Measurements from ENCODE around the gene ESYT3. TPM values are rescaled to one million over a fixed set of nuclear protein-coding genes. Genes with fewer than 3 reads are reported as not detected.
A peak's percentile ranks its signal among the peaks of the same experiment; 100 is the strongest.

ESYT3 gene
- polyA plus RNA-seq, 2 donors, result 0.56 to 0.63 TPM

DNA sequence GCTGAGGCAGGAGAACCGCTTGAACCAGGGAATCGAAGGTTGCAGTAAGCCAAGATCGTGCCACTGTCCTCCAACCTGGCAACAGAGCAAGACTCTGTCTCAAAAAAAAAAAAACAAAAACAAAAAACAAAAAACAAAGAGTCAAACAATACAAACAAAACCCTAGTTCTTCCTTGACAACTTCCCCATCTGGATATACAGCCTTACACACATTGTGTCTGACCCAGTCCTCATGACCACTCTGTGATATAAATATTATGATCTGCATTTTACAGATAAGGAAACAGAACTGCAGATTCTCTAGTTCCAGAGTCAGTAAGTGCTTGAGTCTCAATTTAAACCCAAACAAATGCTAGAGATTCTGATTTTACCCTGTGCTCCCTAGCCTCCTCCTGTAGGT, 4.8 kb upstream of the ESYT3 start:
- Histone ChIP-seq H3K27me3 (ENCODE audit: control insufficient read depth in 1 of 2, insufficient read depth in 2 of 2, low read length in 2 of 2) (peaks cover 3 to 5% of the 10 kb centered on the region in 2 donors), H3K27ac (ENCODE audit: low read depth in 2 of 2, low read length in 1 of 2) (no peak overlapping the region), H3K4me3 (ENCODE audit: low read depth in 1 of 2, low read length in 2 of 2) (no peak overlapping the region), H3K4me1 (ENCODE audit: control insufficient read depth in 2 of 2, insufficient read depth in 2 of 2, low read length in 1 of 2) (peaks cover 0 to 5% of the 10 kb centered on the region in 2 donors), H3K9me3 (ENCODE audit: control insufficient read depth in 2 of 2, insufficient read depth in 1 of 2, low read depth in 1 of 2, low read length in 1 of 2) (peaks cover 0 to 6% of the 10 kb centered on the region in 2 donors), H3K36me3 (ENCODE audit: control insufficient read depth in 2 of 2, insufficient read depth in 2 of 2, low read length in 1 of 2) (no peaks in the 10 kb centered on the region)
- 88 to 97% methylated on average over 3 of the region's 3 CpGs for WGBS, 2 donors

DNA sequence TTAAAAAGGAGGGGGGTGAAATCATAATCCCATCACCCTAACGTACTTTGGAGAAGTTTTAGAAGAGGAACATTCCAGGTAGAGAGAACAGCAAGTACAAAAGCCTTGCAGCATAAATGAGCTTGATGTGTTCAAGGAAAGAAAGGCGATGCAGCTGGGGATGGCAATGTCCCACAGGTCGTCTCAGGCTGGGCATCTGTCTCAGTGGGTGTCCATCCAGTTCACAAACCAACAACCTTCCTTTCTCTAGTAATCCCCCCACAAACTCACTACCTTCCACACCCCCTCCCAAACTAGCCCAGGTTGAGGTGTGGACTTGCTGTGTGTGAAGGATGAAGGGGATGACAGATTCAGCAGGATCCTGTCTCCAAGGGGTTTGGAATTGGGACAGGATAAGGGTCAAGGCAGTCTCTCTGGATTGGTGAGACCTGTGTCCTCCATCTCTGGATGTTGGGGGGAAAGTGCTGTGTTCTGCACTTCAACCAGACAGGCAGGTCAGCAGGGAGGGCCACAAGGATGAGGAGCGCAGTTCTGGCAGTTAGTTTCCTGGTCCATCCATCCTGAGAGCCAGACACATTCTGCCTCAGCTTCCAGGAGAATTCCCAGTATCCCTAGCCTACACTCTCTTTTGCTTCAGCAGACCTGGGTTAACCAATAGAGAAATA, 1.7 kb upstream of the ESYT3 start:
- Histone ChIP-seq H3K4me3 (ENCODE audit: low read depth in 1 of 2, low read length in 2 of 2) (no peak overlapping the region), H3K27ac (ENCODE audit: low read depth in 2 of 2, low read length in 1 of 2) (no peak overlapping the region), H3K36me3 (ENCODE audit: control insufficient read depth in 2 of 2, insufficient read depth in 2 of 2, low read length in 1 of 2) (no peaks in the 10 kb centered on the region), H3K9me3 (ENCODE audit: control insufficient read depth in 2 of 2, insufficient read depth in 1 of 2, low read depth in 1 of 2, low read length in 1 of 2) (peaks cover 0 to 6% of the 10 kb centered on the region in 2 donors), H3K4me1 (ENCODE audit: control insufficient read depth in 2 of 2, insufficient read depth in 2 of 2, low read length in 1 of 2) (peaks cover 4 to 9% of the 10 kb centered on the region in 2 donors), H3K27me3 (ENCODE audit: control insufficient read depth in 1 of 2, insufficient read depth in 2 of 2, low read length in 2 of 2) (peaks cover 5 to 8% of the 10 kb centered on the region in 2 donors)
- WGBS, 2 donors, result 87 to 88% methylated on average over 4 of the region's 4 CpGs

GRCh38 chr3:138433892-138434275, 532 bp upstream of the ESYT3 start:
- Histone ChIP-seq H3K27me3 (ENCODE audit: control insufficient read depth in 1 of 2, insufficient read depth in 2 of 2, low read length in 2 of 2) (peaks cover 5 to 8% of the 10 kb centered on the region in 2 donors), H3K4me3 (ENCODE audit: low read depth in 1 of 2, low read length in 2 of 2) (peak overlapping the region in 1 of 2 donors; percentile 60), H3K4me1 (ENCODE audit: control insufficient read depth in 2 of 2, insufficient read depth in 2 of 2, low read length in 1 of 2) (peaks cover 4 to 9% of the 10 kb centered on the region in 2 donors), H3K9me3 (ENCODE audit: control insufficient read depth in 2 of 2, insufficient read depth in 1 of 2, low read depth in 1 of 2, low read length in 1 of 2) (peaks cover 0 to 6% of the 10 kb centered on the region in 2 donors), H3K27ac (ENCODE audit: low read depth in 2 of 2, low read length in 1 of 2) (no peak overlapping the region), H3K36me3 (ENCODE audit: control insufficient read depth in 2 of 2, insufficient read depth in 2 of 2, low read length in 1 of 2) (no peaks in the 10 kb centered on the region)
- 47 to 51% methylated on average over 16 of the region's 16 CpGs for WGBS, 2 donors

GRCh38 chr3:138434875-138435772, 708 bp downstream of the ESYT3 start:
- peak overlapping the region; percentile 51 to 60 for H3K4me3 ChIP-seq (ENCODE audit: low read depth in 1 of 2, low read length in 2 of 2)
- H3K4me1 ChIP-seq (ENCODE audit: control insufficient read depth in 2 of 2, insufficient read depth in 2 of 2, low read length in 1 of 2), result peaks cover 4 to 9% of the 10 kb centered on the region in 2 donors
- H3K36me3 ChIP-seq (ENCODE audit: control insufficient read depth in 2 of 2, insufficient read depth in 2 of 2, low read length in 1 of 2), result no peaks in the 10 kb centered on the region
- H3K27me3 ChIP-seq (ENCODE audit: control insufficient read depth in 1 of 2, insufficient read depth in 2 of 2, low read length in 2 of 2), result peaks cover 5 to 8% of the 10 kb centered on the region in 2 donors
- H3K9me3 ChIP-seq (ENCODE audit: control insufficient read depth in 2 of 2, insufficient read depth in 1 of 2, low read depth in 1 of 2, low read length in 1 of 2), result peaks cover 0 to 6% of the 10 kb centered on the region in 2 donors
- WGBS, 2 donors, result 4 to 6% methylated on average over 77 of the region's 78 CpGs
- peak overlapping the region in 1 of 2 donors; percentile 6 for H3K27ac ChIP-seq (ENCODE audit: low read depth in 2 of 2, low read length in 1 of 2)

- Histone ChIP-seq H3K27me3 (ENCODE audit: control insufficient read depth in 1 of 2, insufficient read depth in 2 of 2, low read length in 2 of 2) (peaks cover 5 to 8% of the 10 kb centered on the region in 2 donors), H3K27ac (ENCODE audit: low read depth in 2 of 2, low read length in 1 of 2) (no peak overlapping the region), H3K4me3 (ENCODE audit: low read depth in 1 of 2, low read length in 2 of 2) (peak overlapping the region in 1 of 2 donors; percentile 60), H3K9me3 (ENCODE audit: control insufficient read depth in 2 of 2, insufficient read depth in 1 of 2, low read depth in 1 of 2, low read length in 1 of 2) (peaks cover 0 to 6% of the 10 kb centered on the region in 2 donors), H3K36me3 (ENCODE audit: control insufficient read depth in 2 of 2, insufficient read depth in 2 of 2, low read length in 1 of 2) (no peaks in the 10 kb centered on the region), H3K4me1 (ENCODE audit: control insufficient read depth in 2 of 2, insufficient read depth in 2 of 2, low read length in 1 of 2) (peaks cover 4 to 9% of the 10 kb centered on the region in 2 donors)
- 76 to 84% methylated on average over 8 of the region's 8 CpGs for WGBS, 2 donors
These were observed 1.4 kb downstream of the ESYT3 start for GRCh38 chr3:138435840-138436239.

GRCh38 chr3:138437281-138437680, 2.9 kb downstream of the ESYT3 start:
- H3K27me3 ChIP-seq (ENCODE audit: control insufficient read depth in 1 of 2, insufficient read depth in 2 of 2, low read length in 2 of 2), result peaks cover 5 to 8% of the 10 kb centered on the region in 2 donors
- peaks cover 4 to 9% of the 10 kb centered on the region in 2 donors for H3K4me1 ChIP-seq (ENCODE audit: control insufficient read depth in 2 of 2, insufficient read depth in 2 of 2, low read length in 1 of 2)
- no peak overlapping the region for H3K27ac ChIP-seq (ENCODE audit: low read depth in 2 of 2, low read length in 1 of 2)
- no peak overlapping the region for H3K4me3 ChIP-seq (ENCODE audit: low read depth in 1 of 2, low read length in 2 of 2)
- H3K36me3 ChIP-seq (ENCODE audit: control insufficient read depth in 2 of 2, insufficient read depth in 2 of 2, low read length in 1 of 2), result no peaks in the 10 kb centered on the region
- 86 to 94% methylated on average over 6 of the region's 6 CpGs for WGBS, 2 donors
- H3K9me3 ChIP-seq (ENCODE audit: control insufficient read depth in 2 of 2, insufficient read depth in 1 of 2, low read depth in 1 of 2, low read length in 1 of 2), result peaks cover 0 to 6% of the 10 kb centered on the region in 2 donors

DNA sequence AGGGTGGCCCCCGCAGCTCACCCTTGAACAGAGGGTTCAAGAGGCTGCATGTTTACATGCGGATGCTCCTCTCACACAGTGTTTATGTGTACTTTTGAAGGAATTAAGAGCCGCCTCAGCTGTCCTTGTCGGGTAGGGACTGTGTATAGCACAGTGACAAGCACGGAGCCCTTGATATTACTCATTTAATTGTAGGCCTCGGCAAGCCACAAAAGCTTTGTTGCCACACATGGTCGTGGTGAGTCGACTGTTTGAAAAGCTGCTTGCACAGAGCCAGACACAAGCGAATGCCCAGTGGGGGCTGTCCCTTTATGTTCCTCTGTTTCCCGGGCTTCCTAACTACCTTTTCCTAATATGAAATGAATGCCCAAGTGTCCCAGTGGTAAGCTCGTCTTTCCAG, 4.5 kb downstream of the ESYT3 start:
- Histone ChIP-seq H3K4me3 (ENCODE audit: low read depth in 1 of 2, low read length in 2 of 2) (no peak overlapping the region), H3K9me3 (ENCODE audit: control insufficient read depth in 2 of 2, insufficient read depth in 1 of 2, low read depth in 1 of 2, low read length in 1 of 2) (peaks cover 0 to under 1% of the 10 kb centered on the region in 2 donors), H3K27me3 (ENCODE audit: control insufficient read depth in 1 of 2, insufficient read depth in 2 of 2, low read length in 2 of 2) (peaks cover 0 to 4% of the 10 kb centered on the region in 2 donors), H3K27ac (ENCODE audit: low read depth in 2 of 2, low read length in 1 of 2) (no peak overlapping the region), H3K4me1 (ENCODE audit: control insufficient read depth in 2 of 2, insufficient read depth in 2 of 2, low read length in 1 of 2) (peaks cover 4 to 9% of the 10 kb centered on the region in 2 donors), H3K36me3 (ENCODE audit: control insufficient read depth in 2 of 2, insufficient read depth in 2 of 2, low read length in 1 of 2) (no peaks in the 10 kb centered on the region)
- WGBS, 2 donors, result 76 to 80% methylated on average over 11 of the region's 11 CpGs

DNA sequence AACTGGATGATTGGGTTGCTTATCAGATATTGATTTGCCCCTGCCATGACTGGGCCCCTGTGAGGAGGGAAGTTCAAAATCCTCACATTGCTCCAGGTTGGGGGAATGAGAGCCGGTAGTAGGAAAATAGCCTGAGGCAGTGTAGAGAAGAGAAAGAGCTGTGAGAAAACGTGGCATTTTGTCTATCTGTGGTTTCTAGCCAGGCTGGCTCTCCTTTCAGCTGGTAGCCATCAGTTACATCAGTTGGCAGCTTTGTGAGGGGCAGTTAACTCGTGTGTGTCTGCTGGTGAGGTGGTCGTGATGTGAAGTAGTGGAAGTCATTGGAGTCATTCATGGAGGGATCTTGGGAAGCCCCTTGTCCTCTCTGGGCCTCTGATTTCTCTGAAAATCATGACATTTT, 5.2 kb downstream of the ESYT3 start:
- H3K27me3 ChIP-seq (ENCODE audit: control insufficient read depth in 1 of 2, insufficient read depth in 2 of 2, low read length in 2 of 2), result peaks cover 0 to 4% of the 10 kb centered on the region in 2 donors
- no peaks in the 10 kb centered on the region for H3K36me3 ChIP-seq (ENCODE audit: control insufficient read depth in 2 of 2, insufficient read depth in 2 of 2, low read length in 1 of 2)
- H3K27ac ChIP-seq (ENCODE audit: low read depth in 2 of 2, low read length in 1 of 2), result no peak overlapping the region
- H3K4me3 ChIP-seq (ENCODE audit: low read depth in 1 of 2, low read length in 2 of 2), result no peak overlapping the region
- peaks cover 4 to 5% of the 10 kb centered on the region in 2 donors for H3K4me1 ChIP-seq (ENCODE audit: control insufficient read depth in 2 of 2, insufficient read depth in 2 of 2, low read length in 1 of 2)
- H3K9me3 ChIP-seq (ENCODE audit: control insufficient read depth in 2 of 2, insufficient read depth in 1 of 2, low read depth in 1 of 2, low read length in 1 of 2), result no peaks in the 10 kb centered on the region
- 63 to 68% methylated on average over 4 of the region's 4 CpGs for WGBS, 2 donors

GRCh38 chr3:138440121-138440521, 5.7 kb downstream of the ESYT3 start:
- H3K9me3 ChIP-seq (ENCODE audit: control insufficient read depth in 2 of 2, insufficient read depth in 1 of 2, low read depth in 1 of 2, low read length in 1 of 2), result no peaks in the 10 kb centered on the region
- 84 to 91% methylated on average over 7 of the region's 7 CpGs for WGBS, 2 donors
- no peak overlapping the region for H3K27ac ChIP-seq (ENCODE audit: low read depth in 2 of 2, low read length in 1 of 2)
- no peak overlapping the region for H3K4me3 ChIP-seq (ENCODE audit: low read depth in 1 of 2, low read length in 2 of 2)
- peaks cover under 1 to 1% of the 10 kb centered on the region in 2 donors for H3K4me1 ChIP-seq (ENCODE audit: control insufficient read depth in 2 of 2, insufficient read depth in 2 of 2, low read length in 1 of 2)
- H3K27me3 ChIP-seq (ENCODE audit: control insufficient read depth in 1 of 2, insufficient read depth in 2 of 2, low read length in 2 of 2), result peaks cover 0 to 4% of the 10 kb centered on the region in 2 donors
- H3K36me3 ChIP-seq (ENCODE audit: control insufficient read depth in 2 of 2, insufficient read depth in 2 of 2, low read length in 1 of 2), result no peaks in the 10 kb centered on the region
